Measurements from ENCODE around the gene ATP8B2.

DNA sequence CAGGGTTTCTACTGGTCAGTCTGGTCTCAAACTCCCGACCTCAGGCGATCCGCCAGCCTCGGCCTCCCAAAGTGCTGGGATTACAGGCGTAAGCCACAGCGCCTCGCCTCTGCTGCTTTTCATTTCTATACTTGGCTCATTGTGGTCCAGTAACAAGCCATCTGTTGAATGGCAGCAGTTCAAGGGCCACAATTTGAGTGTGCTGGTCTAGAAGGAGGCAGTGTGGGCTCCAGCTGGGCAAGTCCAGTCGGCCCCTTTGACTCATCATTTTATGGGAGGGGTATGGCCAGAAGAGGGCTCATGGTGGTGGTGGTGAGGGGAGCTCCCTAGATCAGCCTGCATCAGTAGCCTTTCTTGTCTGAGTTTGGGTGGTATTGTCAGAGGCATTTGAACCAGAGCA, 33.2 kb downstream of the ATP8B2 start:
- TF ChIP-seq, protein P1, sequence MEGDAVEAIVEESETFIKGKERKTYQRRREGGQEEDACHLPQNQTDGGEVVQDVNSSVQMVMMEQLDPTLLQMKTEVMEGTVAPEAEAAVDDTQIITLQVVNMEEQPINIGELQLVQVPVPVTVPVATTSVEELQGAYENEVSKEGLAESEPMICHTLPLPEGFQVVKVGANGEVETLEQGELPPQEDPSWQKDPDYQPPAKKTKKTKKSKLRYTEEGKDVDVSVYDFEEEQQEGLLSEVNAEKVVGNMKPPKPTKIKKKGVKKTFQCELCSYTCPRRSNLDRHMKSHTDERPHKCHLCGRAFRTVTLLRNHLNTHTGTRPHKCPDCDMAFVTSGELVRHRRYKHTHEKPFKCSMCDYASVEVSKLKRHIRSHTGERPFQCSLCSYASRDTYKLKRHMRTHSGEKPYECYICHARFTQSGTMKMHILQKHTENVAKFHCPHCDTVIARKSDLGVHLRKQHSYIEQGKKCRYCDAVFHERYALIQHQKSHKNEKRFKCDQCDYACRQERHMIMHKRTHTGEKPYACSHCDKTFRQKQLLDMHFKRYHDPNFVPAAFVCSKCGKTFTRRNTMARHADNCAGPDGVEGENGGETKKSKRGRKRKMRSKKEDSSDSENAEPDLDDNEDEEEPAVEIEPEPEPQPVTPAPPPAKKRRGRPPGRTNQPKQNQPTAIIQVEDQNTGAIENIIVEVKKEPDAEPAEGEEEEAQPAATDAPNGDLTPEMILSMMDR (IDR thresholded peaks at IDR 0.05; ENCODE audit: insufficient read depth, low read depth, low read length), result no peak
- no peak for TF ChIP-seq EZH2 (IDR thresholded peaks at IDR 0.05; ENCODE audit: insufficient read depth, low read length)

All from astrocyte (in vitro differentiated cells and primary cell).